CD4-positive, alpha-beta T cell treated with Interleukin-15 for 1 hour (primary cell): ENCODE measurements around the gene GJC2.
"Not testable (repeated sequence)": the region's sequence is repeated elsewhere in the genome, so short reads cannot be mapped to it uniquely, and the experiment has no call there.

Source experiments
- DNase-seq: peaks from one replicate; pipeline ENCODE4 v3.0.0-alpha.2; 2020

Gene GJC2

GRCh38 chr1:228149406-228150119, at the start of gene GJC2:
GJC2 (plus strand) TSS chr1:228149930; CDS start chr1:228157759, 7,829 bp downstream.
- DNase-seq = no peak

- DNase-seq = peak; percentile 16
Observed at GRCh38 chr1:228100822-228101613, 48.7 kb upstream of the GJC2 start.

- DNase-seq = peak; percentile 17
Observed at GRCh38 chr1:228101614-228101993, 48.1 kb upstream of the GJC2 start.

GRCh38 chr1:228101994-228102790, 47.5 kb upstream of the GJC2 start:
- peak; percentile 65 for DNase-seq

GRCh38 chr1:228102791-228103620, 46.7 kb upstream of the GJC2 start, which contains the start of gene C1orf35:
C1orf35 (minus strand) TSS chr1:228103325; CDS start chr1:228103227, 98 bp downstream.
- peak; percentile 93 for DNase-seq

- peak; percentile 15 for DNase-seq
Observed at GRCh38 chr1:228104526-228105269, 45.0 kb upstream of the GJC2 start.

- peak; percentile 16 for DNase-seq
Observed at GRCh38 chr1:228105270-228105995, 44.3 kb upstream of the GJC2 start.

GRCh38 chr1:228105996-228106799, 43.5 kb upstream of the GJC2 start:
- DNase-seq = no peak

- DNase-seq = no peak
Observed at GRCh38 chr1:228106800-228107054, 43.0 kb upstream of the GJC2 start.

GRCh38 chr1:228107636-228108035, 42.1 kb upstream of the GJC2 start:
- no peak for DNase-seq

GRCh38 chr1:228108055-228108690, 41.6 kb upstream of the GJC2 start:
- DNase-seq = no peak

GRCh38 chr1:228108742-228109072, 41.0 kb upstream of the GJC2 start:
- DNase-seq = no peak

GRCh38 chr1:228109073-228109961, 40.4 kb upstream of the GJC2 start, which contains the start of gene MRPL55:
MRPL55 (minus strand) TSS chr1:228109299; CDS start chr1:228108260, 1,039 bp downstream.
- DNase-seq = peak; percentile 97

- DNase-seq = no peak
Observed at GRCh38 chr1:228109962-228110488, 39.7 kb upstream of the GJC2 start.

- no peak for DNase-seq
Observed at GRCh38 chr1:228110556-228110955, 39.2 kb upstream of the GJC2 start.

- DNase-seq = not testable (repeated sequence)
Observed at GRCh38 chr1:228111315-228111714, 38.4 kb upstream of the GJC2 start.

GRCh38 chr1:228112167-228112566, 37.6 kb upstream of the GJC2 start:
- no peak for DNase-seq

GRCh38 chr1:228112617-228113016, 37.1 kb upstream of the GJC2 start:
- no peak for DNase-seq
